Testis (tissue), 2 donors: Measurements from ENCODE around the gene SNTG2.

Experiments
- CTCF ChIP-seq, 3 experiments: fragments of 450-650 bp in 2 of 3; fragments of 200-600 bp in 1 of 3; sonication (generic) in 1 of 3; IDR thresholded peaks; one replicate each; pipeline ENCODE4 v1.5.1; 2016 to 2019; ENCODE audit warnings: antibody characterized with exemption in 3 of 3, mild to moderate bottlenecking in 2 of 3, moderate library complexity in 1 of 3
- POLR2A ChIP-seq: fragments of 450-650 bp; IDR thresholded peaks from one replicate; pipeline ENCODE4 v1.6.1; 2017; ENCODE audit warnings: antibody characterized with exemption, mild to moderate bottlenecking, moderate library complexity

GRCh38 chr2:1415501-1415900 lies 464.9 kb downstream of the SNTG2 start:
- TF ChIP-seq CTCF (IDR thresholded peaks at IDR 0.05) (no peak), POLR2A (no peak)
